HuH-7 (cell line): ENCODE data around the gene ABTB1.

Experiments
- DNase-seq: peaks from one replicate; pipeline ENCODE4 v3.0.0; 2011; ENCODE audit warnings: low spot score

The ABTB1 gene

GRCh38 chr3:127720161-127720823 lies 47.5 kb downstream of the ABTB1 start:
- DNase-seq = no peak

- DNase-seq = no peak
Observed at GRCh38 chr3:127720985-127721935, 48.5 kb downstream of the ABTB1 start.

GRCh38 chr3:127722091-127722784 lies 49.5 kb downstream of the ABTB1 start:
- DNase-seq = no peak

GRCh38 chr3:127723011-127723567 lies 50.3 kb downstream of the ABTB1 start:
- DNase-seq = no peak

GRCh38 chr3:127726894-127727293 lies 54.1 kb downstream of the ABTB1 start:
- DNase-seq = no peak

GRCh38 chr3:127728417-127729015 lies 55.8 kb downstream of the ABTB1 start:
- no peak for DNase-seq

GRCh38 chr3:127729556-127730056 lies 56.9 kb downstream of the ABTB1 start:
- no peak for DNase-seq

- DNase-seq = no peak
Observed at GRCh38 chr3:127730171-127730570, 57.4 kb downstream of the ABTB1 start.
